Stimulated activated CD8-positive, alpha-beta memory T cell treated with anti-CD3 and anti-CD28 coated beads, Interleukin-15, amount 100 ng/mL, for 48 hours (primary cell): ENCODE results near the gene ITGB4.
"Not testable (repeated sequence)": the region's sequence is repeated elsewhere in the genome, so short reads cannot be mapped to it uniquely, and the experiment has no call there.

Source experiments
- DNase-seq, 2 donors: peaks; one replicate each; pipeline ENCODE4 v3.0.0-alpha.2; 2020; ENCODE audit warnings: low read depth in 2 of 2

ITGB4 gene

GRCh38 chr17:75769536-75769935 lies 48.3 kb downstream of the ITGB4 start:
- DNase-seq: no peak

GRCh38 chr17:75771334-75772281 lies 50.3 kb downstream of the ITGB4 start:
- no peak for DNase-seq

- DNase-seq: no peak
Measured at GRCh38 chr17:75773121-75773807, 52.0 kb downstream of the ITGB4 start.

GRCh38 chr17:75773808-75774470 lies 52.7 kb downstream of the ITGB4 start:
- DNase-seq: no peak

- no peak for DNase-seq
Measured at GRCh38 chr17:75774471-75774990, 53.3 kb downstream of the ITGB4 start.

GRCh38 chr17:75774991-75775668 lies 53.9 kb downstream of the ITGB4 start:
- no peak for DNase-seq

GRCh38 chr17:75776386-75777295 lies 55.4 kb downstream of the ITGB4 start:
- DNase-seq: no peak

- no peak for DNase-seq
Measured at GRCh38 chr17:75777296-75777922, 56.1 kb downstream of the ITGB4 start.

- DNase-seq: not testable (repeated sequence)
Measured at GRCh38 chr17:75778066-75778860, 57.0 kb downstream of the ITGB4 start.

GRCh38 chr17:75778861-75779249 lies 57.6 kb downstream of the ITGB4 start:
- peak in 1 of 2 donors; percentile 59 for DNase-seq

- DNase-seq: peak; percentile 88 to 91
Measured at GRCh38 chr17:75779250-75779986, 58.2 kb downstream of the ITGB4 start.

GRCh38 chr17:75779987-75780889 lies 59.0 kb downstream of the ITGB4 start:
- no peak for DNase-seq

- DNase-seq: no peak
Measured at GRCh38 chr17:75783069-75783783, 62.0 kb downstream of the ITGB4 start.

GRCh38 chr17:75783803-75784472 lies 62.7 kb downstream of the ITGB4 start:
- no peak for DNase-seq

- peak; percentile 91 to 92 for DNase-seq
Measured at GRCh38 chr17:75784473-75785015, 63.3 kb downstream of the ITGB4 start, which contains the start of gene UNK. TSS of gene UNK (plus strand) at chr17:75784806. CDS start at chr17:75784881, 75 bp downstream.
